Measurements from ENCODE around the gene COMTD1. TPM values are rescaled to one million over a fixed set of nuclear protein-coding genes. Genes with fewer than 3 reads are reported as not detected.

COMTD1 gene
- total RNA-seq, 1 donor from 2014 or later = 8.9 TPM

DNA sequence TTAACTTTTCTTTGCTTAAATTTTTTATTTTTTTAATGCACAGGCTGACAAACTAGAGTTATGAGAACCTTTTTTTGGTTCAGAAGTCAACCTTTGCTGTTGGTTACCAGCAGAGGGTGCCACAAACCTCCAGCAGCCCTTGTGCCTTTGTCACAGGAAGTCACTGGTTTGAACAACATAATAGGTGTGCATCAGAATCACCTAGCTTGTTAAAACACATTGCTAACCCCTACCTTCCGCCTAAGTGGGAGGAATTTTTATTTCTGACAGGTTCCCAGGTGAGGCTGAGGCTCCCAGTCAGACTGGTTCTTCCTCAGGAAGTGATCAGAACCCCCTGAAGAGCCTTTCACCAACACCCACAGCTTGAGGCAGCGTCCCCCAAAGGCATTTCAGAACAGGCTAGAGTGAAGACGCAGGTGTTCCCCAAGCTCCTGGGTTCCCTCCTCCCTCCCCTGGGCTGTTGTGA lies 47.8 kb downstream of the COMTD1 start:
- peak; percentile 47 for DNase-seq (ENCODE audit: low spot score)
- H3K9me3 Mint-ChIP-seq (ENCODE audit: unreplicated experiment) = no peaks in the 10 kb centered on the region
- no peaks in the 10 kb centered on the region for H3K4me1 Mint-ChIP-seq (ENCODE audit: unreplicated experiment)
- peak overlapping the region; percentile 30 for H3K27ac Mint-ChIP-seq (ENCODE audit: unreplicated experiment)
- H3K27me3 Mint-ChIP-seq (ENCODE audit: unreplicated experiment) = no peaks in the 10 kb centered on the region
- TF ChIP-seq, protein P1, sequence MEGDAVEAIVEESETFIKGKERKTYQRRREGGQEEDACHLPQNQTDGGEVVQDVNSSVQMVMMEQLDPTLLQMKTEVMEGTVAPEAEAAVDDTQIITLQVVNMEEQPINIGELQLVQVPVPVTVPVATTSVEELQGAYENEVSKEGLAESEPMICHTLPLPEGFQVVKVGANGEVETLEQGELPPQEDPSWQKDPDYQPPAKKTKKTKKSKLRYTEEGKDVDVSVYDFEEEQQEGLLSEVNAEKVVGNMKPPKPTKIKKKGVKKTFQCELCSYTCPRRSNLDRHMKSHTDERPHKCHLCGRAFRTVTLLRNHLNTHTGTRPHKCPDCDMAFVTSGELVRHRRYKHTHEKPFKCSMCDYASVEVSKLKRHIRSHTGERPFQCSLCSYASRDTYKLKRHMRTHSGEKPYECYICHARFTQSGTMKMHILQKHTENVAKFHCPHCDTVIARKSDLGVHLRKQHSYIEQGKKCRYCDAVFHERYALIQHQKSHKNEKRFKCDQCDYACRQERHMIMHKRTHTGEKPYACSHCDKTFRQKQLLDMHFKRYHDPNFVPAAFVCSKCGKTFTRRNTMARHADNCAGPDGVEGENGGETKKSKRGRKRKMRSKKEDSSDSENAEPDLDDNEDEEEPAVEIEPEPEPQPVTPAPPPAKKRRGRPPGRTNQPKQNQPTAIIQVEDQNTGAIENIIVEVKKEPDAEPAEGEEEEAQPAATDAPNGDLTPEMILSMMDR (IDR thresholded peaks at IDR 0.05; ENCODE audit: unreplicated experiment) = peak; percentile 58
- H3K4me3 Mint-ChIP-seq (ENCODE audit: unreplicated experiment) = no peak overlapping the region
- no peaks in the 10 kb centered on the region for H3K36me3 Mint-ChIP-seq (ENCODE audit: low read depth, unreplicated experiment)

DNA sequence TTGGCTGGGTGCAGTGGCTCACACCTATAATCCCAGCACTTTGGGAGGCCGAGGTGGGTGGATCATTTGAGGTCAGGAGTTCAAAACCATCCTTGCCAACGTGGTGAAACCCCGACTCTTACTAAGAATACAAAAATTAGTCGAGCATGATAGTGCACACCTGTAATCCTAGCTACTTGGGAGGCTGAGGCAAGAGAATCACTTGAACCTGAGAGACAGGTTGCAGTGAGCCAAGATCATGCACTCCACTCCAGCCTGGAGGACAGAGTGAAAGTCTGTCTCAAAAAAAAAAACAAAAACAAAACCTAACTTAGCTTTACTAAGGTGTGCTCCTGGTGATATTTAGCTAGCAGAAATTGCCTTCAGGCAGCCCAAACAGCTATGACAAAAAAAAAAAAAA lies 49.4 kb downstream of the COMTD1 start:
- DNase-seq (ENCODE audit: low spot score) = no peak
- Mint-ChIP-seq H3K4me3 (ENCODE audit: unreplicated experiment) (no peak overlapping the region), H3K36me3 (ENCODE audit: low read depth, unreplicated experiment) (no peaks in the 10 kb centered on the region), H3K9me3 (ENCODE audit: unreplicated experiment) (no peaks in the 10 kb centered on the region), H3K4me1 (ENCODE audit: unreplicated experiment) (no peaks in the 10 kb centered on the region), H3K27ac (ENCODE audit: unreplicated experiment) (no peak overlapping the region), H3K27me3 (ENCODE audit: unreplicated experiment) (no peaks in the 10 kb centered on the region)
- TF ChIP-seq, protein P1 (IDR thresholded peaks at IDR 0.05; ENCODE audit: unreplicated experiment) = no peak

Other genes with a start within 250 kb of the COMTD1 start
- gene SAMD8, start 124.3 kb downstream of the COMTD1 start, total RNA-seq (ENCODE audit: unreplicated experiment) = 29.0 TPM
- 178 TPM for gene VDAC2, start 25.2 kb downstream of the COMTD1 start, total RNA-seq (ENCODE audit: unreplicated experiment)
- 8.9 TPM for gene ZNF503, start 165.8 kb upstream of the COMTD1 start, total RNA-seq (ENCODE audit: unreplicated experiment)
- 19.4 TPM for gene LRMDA, start 195.7 kb upstream of the COMTD1 start, total RNA-seq (ENCODE audit: unreplicated experiment)

Measured in endothelial cell (in vitro differentiated cells).